T-helper 17 cell (primary cell): ENCODE results near the gene SPARCL1. TPM values are rescaled to one million over a fixed set of nuclear protein-coding genes. Genes with fewer than 3 reads are reported as not detected.

Source experiments
- ATAC-seq: fragments of 150-1000 bp; cut with Tn5 transposase; 2 replicates; pipeline ENCODE4 v1.10.0; 2021; ENCODE audit warnings: mild to moderate bottlenecking, moderate library complexity
- DNase-seq, 3 donors: peaks; one replicate each; pipeline versions ENCODE4 v3.0.0 to v3.0.0-alpha.2; 2020 to 2021
- H3K9me3 ChIP-seq: one replicate; pipeline ENCODE4 v1.7.0; 2013; ENCODE audit warnings: low read length, mild to moderate bottlenecking; ENCODE audit not compliant: control insufficient read depth, poor library complexity, severe bottlenecking
- H3K27ac Mint-ChIP-seq: one replicate; pipeline ENCODE4 v1.8.0; 2022; ENCODE audit warnings: mild to moderate bottlenecking, moderate library complexity, mixed read lengths
- H3K27me3 Mint-ChIP-seq: one replicate; pipeline ENCODE4 v1.8.0; 2022; ENCODE audit warnings: mixed read lengths
- H3K36me3 Mint-ChIP-seq: one replicate; pipeline ENCODE4 v1.8.0; 2022; ENCODE audit warnings: low read depth, mixed read lengths
- H3K4me1 Mint-ChIP-seq: one replicate; pipeline ENCODE4 v1.8.0; 2022; ENCODE audit warnings: mild to moderate bottlenecking, mixed read lengths
- H3K4me3 Mint-ChIP-seq: one replicate; pipeline ENCODE4 v1.8.0; 2022; ENCODE audit warnings: mild to moderate bottlenecking, moderate library complexity, mixed read lengths
- total RNA-seq, 4 donors: library from RNA in 2 of 4; stranded (reverse) in 2 of 4; gene quantifications; one replicate each; pipeline ENCODE4 v1.2.3 and lab custom pipeline; 2022 to 2026

Gene SPARCL1
- total RNA-seq, 2 donors from 2014 or later = not detected

- DNase-seq (no peak), ATAC-seq (no peak)
- no peaks in the 10 kb centered on the region for H3K9me3 ChIP-seq
- H3K27ac Mint-ChIP-seq = no peak overlapping the region
- H3K27me3 Mint-ChIP-seq = peaks cover 5% of the 10 kb centered on the region
- H3K36me3 Mint-ChIP-seq = peaks cover 2% of the 10 kb centered on the region
- H3K4me3 Mint-ChIP-seq = no peak overlapping the region
- peaks cover 2% of the 10 kb centered on the region for H3K4me1 Mint-ChIP-seq
Measured at GRCh38 chr4:87553182-87553581, 24.0 kb upstream of the SPARCL1 start.

GRCh38 chr4:87551361-87551760 is 22.2 kb upstream of the SPARCL1 start:
- no peak for DNase-seq
- no peak for ATAC-seq
- Mint-ChIP-seq H3K36me3 (peaks cover 2% of the 10 kb centered on the region), H3K4me1 (peaks cover 2% of the 10 kb centered on the region), H3K27ac (no peak overlapping the region), H3K4me3 (no peak overlapping the region), H3K27me3 (peaks cover 15% of the 10 kb centered on the region)
- H3K9me3 ChIP-seq = no peaks in the 10 kb centered on the region

GRCh38 chr4:87547016-87547708 is 18.0 kb upstream of the SPARCL1 start:
- Mint-ChIP-seq H3K4me1 (peaks cover 2% of the 10 kb centered on the region), H3K27me3 (peaks cover 22% of the 10 kb centered on the region), H3K4me3 (no peak overlapping the region), H3K27ac (no peak overlapping the region), H3K36me3 (peaks cover 2% of the 10 kb centered on the region)
- DNase-seq = no peak
- no peak for ATAC-seq
- H3K9me3 ChIP-seq = no peaks in the 10 kb centered on the region

- Mint-ChIP-seq H3K27ac (no peak overlapping the region), H3K36me3 (peaks cover under 1% of the 10 kb centered on the region), H3K4me3 (no peak overlapping the region), H3K27me3 (peaks cover 22% of the 10 kb centered on the region), H3K4me1 (peaks cover under 1% of the 10 kb centered on the region)
- ATAC-seq (no peak), DNase-seq (no peak)
- H3K9me3 ChIP-seq = no peaks in the 10 kb centered on the region
Measured at GRCh38 chr4:87545052-87545451, 15.9 kb upstream of the SPARCL1 start.

GRCh38 chr4:87543835-87544461 is 14.8 kb upstream of the SPARCL1 start:
- no peaks in the 10 kb centered on the region for H3K36me3 Mint-ChIP-seq
- H3K4me3 Mint-ChIP-seq = no peak overlapping the region
- no peak for DNase-seq
- no peaks in the 10 kb centered on the region for H3K4me1 Mint-ChIP-seq
- no peak overlapping the region for H3K27ac Mint-ChIP-seq
- peaks cover 20% of the 10 kb centered on the region for H3K27me3 Mint-ChIP-seq
- H3K9me3 ChIP-seq = no peaks in the 10 kb centered on the region
- no peak for ATAC-seq

- H3K9me3 ChIP-seq = no peaks in the 10 kb centered on the region
- Mint-ChIP-seq H3K36me3 (no peaks in the 10 kb centered on the region), H3K4me3 (no peak overlapping the region), H3K4me1 (no peaks in the 10 kb centered on the region), H3K27me3 (peaks cover 20% of the 10 kb centered on the region), H3K27ac (no peak overlapping the region)
- no peak for DNase-seq
- no peak for ATAC-seq
Measured at GRCh38 chr4:87542734-87543312, 13.6 kb upstream of the SPARCL1 start.

- Mint-ChIP-seq H3K27ac (no peak overlapping the region), H3K4me1 (no peaks in the 10 kb centered on the region), H3K4me3 (no peak overlapping the region), H3K36me3 (no peaks in the 10 kb centered on the region), H3K27me3 (peaks cover 14% of the 10 kb centered on the region)
- ATAC-seq (no peak), DNase-seq (no peak)
- no peaks in the 10 kb centered on the region for H3K9me3 ChIP-seq
Measured at GRCh38 chr4:87541956-87542709, 13.0 kb upstream of the SPARCL1 start.

- H3K9me3 ChIP-seq = no peaks in the 10 kb centered on the region
- ATAC-seq (no peak), DNase-seq (no peak)
- Mint-ChIP-seq H3K27me3 (peaks cover 11% of the 10 kb centered on the region), H3K4me3 (no peak overlapping the region), H3K36me3 (no peaks in the 10 kb centered on the region), H3K4me1 (no peaks in the 10 kb centered on the region), H3K27ac (no peak overlapping the region)
Measured at GRCh38 chr4:87541521-87541920, 12.3 kb upstream of the SPARCL1 start.

- Mint-ChIP-seq H3K27ac (no peak overlapping the region), H3K27me3 (peaks cover 11% of the 10 kb centered on the region), H3K36me3 (no peaks in the 10 kb centered on the region), H3K4me1 (no peaks in the 10 kb centered on the region), H3K4me3 (no peak overlapping the region)
- DNase-seq (no peak), ATAC-seq (no peak)
- no peaks in the 10 kb centered on the region for H3K9me3 ChIP-seq
Measured at GRCh38 chr4:87540146-87541058, 11.2 kb upstream of the SPARCL1 start.

GRCh38 chr4:87532907-87533306 is 3.7 kb upstream of the SPARCL1 start:
- Mint-ChIP-seq H3K27me3 (peaks cover 18% of the 10 kb centered on the region), H3K36me3 (no peaks in the 10 kb centered on the region), H3K27ac (no peak overlapping the region), H3K4me3 (no peak overlapping the region), H3K4me1 (no peaks in the 10 kb centered on the region)
- no peak for ATAC-seq
- H3K9me3 ChIP-seq = no peaks in the 10 kb centered on the region
- DNase-seq = no peak

GRCh38 chr4:87532109-87532508 is 2.9 kb upstream of the SPARCL1 start:
- Mint-ChIP-seq H3K27me3 (peaks cover 18% of the 10 kb centered on the region), H3K36me3 (no peaks in the 10 kb centered on the region), H3K27ac (no peak overlapping the region), H3K4me3 (no peak overlapping the region), H3K4me1 (no peaks in the 10 kb centered on the region)
- DNase-seq (no peak), ATAC-seq (no peak)
- H3K9me3 ChIP-seq = no peaks in the 10 kb centered on the region

- Mint-ChIP-seq H3K36me3 (no peaks in the 10 kb centered on the region), H3K4me1 (no peaks in the 10 kb centered on the region), H3K4me3 (no peak overlapping the region), H3K27ac (no peak overlapping the region), H3K27me3 (peaks cover 18% of the 10 kb centered on the region)
- ATAC-seq (no peak), DNase-seq (no peak)
- no peaks in the 10 kb centered on the region for H3K9me3 ChIP-seq
Measured at GRCh38 chr4:87531621-87532020, 2.4 kb upstream of the SPARCL1 start.
